GM11168 (cell line): ENCODE measurements around the gene CD99L2.

Experiments
- in situ Hi-C: fragments of 300-500 bp; cut with MboI; formaldehyde crosslinking; loops from one replicate; pipeline ENCODE4 v1.12.0; 2022; ENCODE audit warnings: low sequenced_read_pairs; ENCODE audit not compliant: unreplicated experiment

The CD99L2 gene

DNA sequence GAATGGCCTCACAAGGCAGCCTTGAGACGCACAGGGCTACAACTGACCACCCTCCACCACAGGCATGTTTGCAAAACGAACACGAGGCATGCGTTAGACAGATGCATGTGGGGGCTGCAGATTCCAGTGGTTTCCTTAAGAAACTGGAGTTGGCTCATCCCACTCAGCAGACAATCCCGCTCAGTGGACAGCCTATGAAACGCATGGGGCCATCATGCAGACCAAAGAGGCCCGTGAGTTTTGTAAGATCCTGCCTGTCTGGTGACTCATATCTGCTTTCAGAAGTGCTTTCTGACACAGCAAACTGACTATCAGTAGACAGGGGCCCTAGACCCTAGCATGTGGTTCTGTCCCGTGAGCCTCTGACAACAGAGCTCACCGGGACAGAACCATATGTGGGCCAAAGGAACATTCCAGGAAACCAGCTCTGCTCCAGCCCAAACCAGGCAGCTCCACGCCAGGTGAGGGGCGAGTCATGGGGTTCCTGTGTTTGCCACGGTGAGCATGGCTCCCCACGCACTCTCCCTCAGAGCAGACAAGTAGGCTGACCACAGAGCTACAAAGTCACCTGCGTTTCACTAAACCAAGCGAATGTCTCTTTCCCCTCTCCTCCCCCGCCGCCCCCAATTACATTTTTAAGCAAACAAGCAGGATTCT lies 130.9 kb downstream of the CD99L2 start:
- in situ Hi-C loops = no loop called here

DNA sequence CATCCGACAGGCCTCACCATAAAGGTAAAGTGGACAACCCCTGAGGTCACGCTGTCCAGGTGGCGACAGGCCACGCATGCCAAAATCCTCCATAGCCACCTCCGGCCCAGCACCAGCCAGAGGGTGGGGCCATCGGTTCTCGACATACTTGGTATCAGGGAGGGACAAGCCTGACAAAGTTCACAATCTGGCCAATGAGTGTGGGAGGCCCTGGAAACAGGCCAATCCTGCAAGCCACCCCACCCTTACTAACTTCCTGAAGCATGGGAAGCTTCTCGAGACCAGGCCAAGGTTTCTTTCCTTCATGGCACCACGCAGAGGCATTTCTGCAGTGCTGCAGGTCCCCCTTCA lies 131.4 kb downstream of the CD99L2 start:
- in situ Hi-C loops = no loop called here

DNA sequence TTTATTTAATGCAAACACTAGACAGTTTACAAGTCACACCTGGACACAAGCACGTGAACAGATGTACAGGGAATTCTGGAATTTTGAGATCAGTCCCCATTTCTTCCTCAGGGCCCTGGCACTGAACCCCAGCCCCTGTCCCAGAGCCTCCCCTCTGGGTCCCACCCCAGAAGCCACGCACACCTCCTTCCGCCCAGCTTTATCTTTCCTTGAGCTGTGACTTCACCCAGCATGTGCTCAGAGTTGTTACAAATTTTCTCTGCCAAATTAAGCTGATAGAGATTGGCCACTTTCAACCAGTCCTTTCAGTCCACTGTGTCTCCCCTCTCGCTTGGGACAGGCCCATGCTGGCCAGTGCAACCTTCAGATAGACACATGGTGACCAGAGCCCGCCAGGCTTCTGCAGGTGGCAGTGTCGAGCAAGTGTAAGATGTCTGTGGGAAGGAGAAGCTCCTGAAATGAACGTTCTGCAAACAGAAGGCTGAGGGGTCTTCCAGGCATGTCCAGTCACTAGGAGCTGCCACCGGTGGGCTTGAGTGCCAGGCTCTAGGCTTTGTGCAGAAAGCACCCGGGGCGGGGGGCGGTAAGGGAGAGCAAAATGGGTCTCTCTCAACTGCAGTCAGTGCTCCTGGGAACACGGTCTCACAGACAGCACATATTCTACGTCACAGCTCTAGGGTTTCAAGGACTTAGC lies 132.0 kb downstream of the CD99L2 start:
- in situ Hi-C loops = no loop called here

GRCh38 chrX:150765782-150766350 lies 132.6 kb downstream of the CD99L2 start:
- in situ Hi-C loops = no loop called here

- in situ Hi-C loops = no loop called here
Measured at GRCh38 chrX:150765237-150765636, 133.2 kb downstream of the CD99L2 start.

DNA sequence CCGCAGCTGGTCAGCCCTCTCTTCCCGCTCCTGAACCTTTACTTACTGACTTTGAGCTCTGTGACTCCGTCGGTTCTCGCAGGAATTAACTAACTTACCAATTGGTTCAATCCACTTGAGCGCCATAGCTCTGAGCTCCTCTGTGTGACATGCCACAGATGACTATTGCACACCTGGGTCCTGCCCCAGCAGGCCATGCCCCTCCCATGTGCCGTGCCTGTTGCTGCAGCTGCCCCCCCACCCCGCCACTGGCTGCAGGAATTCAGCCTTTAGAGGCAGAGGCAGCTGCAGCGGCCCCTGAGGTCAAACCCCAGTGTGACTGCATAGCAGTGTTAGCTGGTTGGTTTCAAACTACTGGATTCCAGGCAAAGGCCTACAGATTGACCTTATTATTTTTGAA lies 134.7 kb downstream of the CD99L2 start:
- in situ Hi-C loops = no loop called here

- in situ Hi-C loops = no loop called here
Measured at GRCh38 chrX:150763303-150763797, 135.1 kb downstream of the CD99L2 start.

DNA sequence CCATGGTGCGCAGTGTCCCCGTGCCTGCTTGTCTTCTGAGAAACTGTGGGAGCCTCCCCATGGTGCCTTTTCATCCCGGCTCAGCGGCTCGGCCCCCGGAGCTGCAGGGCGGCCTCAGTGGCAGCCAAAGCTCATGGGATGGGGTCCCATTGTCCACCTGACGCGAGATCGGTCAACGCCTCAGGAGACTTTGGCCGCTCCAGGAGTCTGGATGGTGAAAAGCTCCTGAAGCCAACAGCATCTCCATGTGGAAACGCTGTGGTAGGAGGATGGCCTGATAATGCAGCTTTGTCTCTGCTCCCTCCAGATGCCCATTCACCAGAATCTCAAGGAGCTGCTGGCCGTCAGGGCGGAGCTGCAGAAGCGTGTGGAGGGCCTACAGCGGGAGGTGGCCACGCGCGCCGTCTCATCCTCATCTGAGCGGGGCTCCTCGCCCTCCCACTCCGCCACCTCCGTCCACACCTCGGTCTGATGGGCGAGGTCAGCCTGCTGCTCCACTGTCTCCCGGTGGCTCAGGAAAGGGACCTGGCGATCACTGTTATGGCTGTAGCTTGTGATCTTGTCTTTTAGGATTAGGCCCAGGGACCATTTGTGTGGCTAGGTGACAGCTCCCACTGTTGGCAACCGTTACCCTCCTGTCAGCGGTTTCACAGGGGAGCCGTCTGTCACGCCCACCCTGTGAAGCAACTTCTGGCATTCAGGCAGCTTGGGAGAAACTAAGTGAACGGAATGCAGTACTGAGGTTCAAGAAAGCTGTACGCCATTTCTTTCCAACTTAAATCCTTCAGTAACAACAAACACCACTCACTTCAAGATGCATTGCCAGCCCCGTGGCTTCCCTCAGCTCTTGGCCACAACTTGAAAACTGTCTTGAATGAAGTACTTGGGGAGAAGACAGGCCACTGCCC lies 136.0 kb downstream of the CD99L2 start:
- in situ Hi-C loops = no loop called here

DNA sequence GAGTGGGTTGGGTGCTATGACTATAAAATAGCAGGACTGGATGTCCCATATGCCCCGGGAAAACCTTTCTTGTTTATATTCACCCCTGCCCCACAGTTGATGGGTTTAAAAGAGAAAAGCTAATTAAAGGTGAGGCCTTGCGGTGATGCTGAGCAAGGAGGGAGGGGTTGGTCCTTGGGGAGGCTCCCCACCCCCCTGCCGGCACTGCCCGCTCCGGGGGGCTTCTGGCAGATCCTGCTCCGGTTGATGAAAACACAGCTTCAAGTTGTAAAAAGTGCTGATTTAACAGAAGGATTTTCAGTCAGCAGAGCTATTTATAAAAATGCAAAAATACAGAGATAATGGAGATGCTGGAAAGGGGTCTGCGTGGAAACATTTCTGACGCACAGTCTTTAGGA lies 136.7 kb downstream of the CD99L2 start:
- in situ Hi-C loops = no loop called here

DNA sequence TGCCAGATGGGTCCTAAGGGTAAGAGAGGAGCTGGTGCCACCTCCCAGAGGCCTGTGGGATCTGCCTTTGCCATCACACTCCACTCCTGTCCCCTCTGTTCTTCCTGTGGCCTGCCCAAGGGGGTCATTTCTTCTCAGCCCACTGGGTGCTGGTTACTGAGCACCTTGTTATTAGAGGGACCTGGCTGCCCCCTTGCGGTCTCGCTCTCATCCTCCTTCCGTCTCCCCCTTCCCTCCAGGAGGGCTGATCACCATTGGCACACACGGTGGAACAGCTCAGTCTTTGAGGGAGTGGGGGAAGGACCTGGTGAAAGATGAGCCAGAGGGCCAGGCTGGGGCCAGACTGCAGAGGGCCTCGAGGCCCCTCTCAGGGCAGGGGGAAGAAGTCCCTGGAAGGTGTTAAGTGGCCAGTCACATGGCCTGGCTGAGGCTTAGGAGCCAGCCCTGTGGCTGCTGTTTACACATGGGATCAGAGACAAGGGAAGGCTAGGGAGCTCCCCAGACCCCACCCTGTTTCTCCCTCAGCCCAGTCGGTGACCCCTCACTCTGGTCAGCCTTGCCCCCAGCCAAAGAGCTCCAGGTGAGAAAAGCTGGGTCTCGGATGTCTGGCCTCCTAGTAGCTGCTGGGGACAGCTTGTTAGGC lies 137.2 kb downstream of the CD99L2 start:
- in situ Hi-C loops = no loop called here

- in situ Hi-C loops = no loop called here
Measured at GRCh38 chrX:150759568-150760416, 138.7 kb downstream of the CD99L2 start.

GRCh38 chrX:150757371-150757770 lies 141.1 kb downstream of the CD99L2 start:
- in situ Hi-C loops = no loop called here

DNA sequence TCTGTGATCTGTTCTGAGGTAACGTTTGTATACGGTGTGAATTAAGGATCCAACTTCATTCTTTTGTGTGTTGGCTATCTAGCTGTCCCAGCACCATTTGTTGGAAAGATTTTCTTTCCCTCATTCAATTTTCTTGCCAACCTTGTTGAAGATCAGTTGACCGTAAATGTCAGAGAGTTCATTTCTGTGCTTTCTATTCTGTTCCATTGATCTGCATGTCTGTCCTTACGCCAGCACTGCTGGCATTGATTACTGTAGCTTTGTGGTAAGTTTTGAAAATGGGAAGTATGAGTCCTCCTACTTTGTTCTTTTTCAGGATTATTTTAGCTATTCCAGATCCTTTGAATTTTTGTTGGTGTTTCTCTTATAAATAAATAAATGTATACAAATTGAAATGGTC lies 144.5 kb downstream of the CD99L2 start:
- in situ Hi-C loops = no loop called here

DNA sequence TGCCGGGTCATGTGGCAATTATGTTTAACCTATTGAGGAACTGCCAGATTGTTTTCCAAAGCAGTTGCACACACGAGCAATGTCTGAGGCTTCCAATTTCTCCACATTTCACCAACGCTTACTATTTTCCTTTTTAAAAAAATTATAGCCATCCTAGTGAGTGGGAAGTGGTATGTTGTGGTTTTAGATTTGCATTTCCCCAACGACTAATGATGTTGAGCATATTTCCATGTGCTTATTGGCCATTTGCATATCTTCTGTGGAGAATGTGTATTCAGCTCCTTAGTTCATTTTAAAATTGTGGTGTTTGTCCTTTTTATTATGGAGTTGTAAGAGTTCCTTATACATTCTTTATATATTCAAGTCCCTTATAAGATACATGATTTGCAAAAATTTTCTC lies 145.1 kb downstream of the CD99L2 start:
- in situ Hi-C loops = no loop called here

GRCh38 chrX:150752124-150752523 lies 146.3 kb downstream of the CD99L2 start:
- in situ Hi-C loops = no loop called here

- in situ Hi-C loops = no loop called here
Measured at GRCh38 chrX:150736475-150736874, 162.0 kb downstream of the CD99L2 start.

GRCh38 chrX:150731795-150732194 lies 166.7 kb downstream of the CD99L2 start:
- in situ Hi-C loops = no loop called here

- in situ Hi-C loops = no loop called here
Measured at GRCh38 chrX:150730719-150731118, 167.7 kb downstream of the CD99L2 start.

GRCh38 chrX:150729956-150730355 lies 168.5 kb downstream of the CD99L2 start:
- in situ Hi-C loops = no loop called here
